IMR-90 (cell line): ENCODE data around the gene TGFBR1. TPM values are rescaled to one million over a fixed set of nuclear protein-coding genes. Genes with fewer than 3 reads are reported as not detected.

Source experiments
- ATAC-seq: fragments of 200-7000 bp; cut with Tn5 transposase; 2 replicates; pipeline ENCODE4 v1.9.1; 2020; ENCODE audit warnings: low read depth, mild to moderate bottlenecking, moderate library complexity
- BruUV-seq: library from RNA; stranded (reverse); fragments of 400-500 nt; replicated peaks from 2 replicates; lab custom pipeline; 2021; lab: Mats Ljungman, UMichigan
- CTCF ChIA-PET: fragments of 300-600 bp; formaldehyde crosslinking; extraction: SDS; loops from one replicate; lab custom pipeline; 2021; ENCODE audit warnings: antibody characterized with exemption; lab: Yijun Ruan, JAX
- POLR2A ChIA-PET: fragments of 300-600 bp; sonication (Branson Sonifier 250); formaldehyde crosslinking; loops from one replicate; lab custom pipeline; 2022; ENCODE audit warnings: antibody characterized with exemption; ENCODE audit not compliant: unreplicated experiment; lab: Charles Lee
- DNase-seq: peaks from one replicate; pipeline ENCODE4 v3.0.0; 2013
- H2AFZ ChIP-seq: replicated peaks from 2 replicates; pipeline ENCODE3; 2013; ENCODE audit warnings: low read length, mild to moderate bottlenecking; ENCODE audit not compliant: poor library complexity
- H2AK5ac ChIP-seq: 2 replicates; pipeline ENCODE4 v1.6.1; 2013; ENCODE audit warnings: low read depth, low read length, inconsistent platforms
- H2AK9ac ChIP-seq: replicated peaks from 2 replicates; pipeline ENCODE3; 2013; ENCODE audit warnings: mild to moderate bottlenecking, low read depth, low read length, moderate library complexity; ENCODE audit not compliant: poor library complexity
- H2BK120ac ChIP-seq: 2 replicates; pipeline ENCODE4 v1.6.1; 2013; ENCODE audit warnings: low read depth, low read length, inconsistent platforms
- H2BK15ac ChIP-seq: 3 replicates; pipeline ENCODE4 v1.6.1; 2013; ENCODE audit warnings: low read depth, low read length, inconsistent platforms
- H2BK20ac ChIP-seq: 2 replicates; pipeline ENCODE4 v1.6.1; 2013; ENCODE audit warnings: low read depth, mild to moderate bottlenecking, inconsistent platforms, low read length, moderate library complexity
- H2BK5ac ChIP-seq: 2 replicates; pipeline ENCODE4 v1.6.1; 2013; ENCODE audit warnings: mild to moderate bottlenecking, low read depth, low read length, inconsistent platforms; ENCODE audit not compliant: poor library complexity, severe bottlenecking
- H3K14ac ChIP-seq: replicated peaks from 2 replicates; pipeline ENCODE4 v1.6.1; 2013; ENCODE audit warnings: low read depth, low read length, inconsistent platforms
- H3K18ac ChIP-seq: 2 replicates; pipeline ENCODE4 v1.6.1; 2013; ENCODE audit warnings: low read depth, low read length, control low read depth
- H3K23ac ChIP-seq: 2 replicates; pipeline ENCODE4 v1.6.1; 2013; ENCODE audit warnings: low read depth, low read length, inconsistent platforms
- H3K27ac ChIP-seq: 2 replicates; pipeline ENCODE4 v1.5.1; 2013; ENCODE audit warnings: mild to moderate bottlenecking, control low read depth, low read length; ENCODE audit not compliant: insufficient read depth
- H3K27me3 ChIP-seq: 2 replicates; pipeline ENCODE4 v1.6.1; 2013; ENCODE audit warnings: low read length; ENCODE audit not compliant: control insufficient read depth, insufficient read depth
- H3K36me3 ChIP-seq: 2 replicates; pipeline ENCODE4 v1.6.1; 2013; ENCODE audit warnings: low read length, mixed read lengths; ENCODE audit not compliant: control insufficient read depth, insufficient read depth
- H3K4ac ChIP-seq: 2 replicates; pipeline ENCODE4 v1.6.1; 2013; ENCODE audit warnings: low read depth, low read length, inconsistent platforms
- H3K4me1 ChIP-seq: 2 replicates; pipeline ENCODE4 v1.6.1; 2013; ENCODE audit warnings: low read length, mixed read lengths; ENCODE audit not compliant: control insufficient read depth, insufficient read depth
- H3K4me2 ChIP-seq: 2 replicates; pipeline ENCODE4 v1.6.1; 2013; ENCODE audit warnings: low read depth, mild to moderate bottlenecking, control low read depth, low read length, moderate library complexity
- H3K4me3 ChIP-seq: 2 replicates; pipeline ENCODE4 v1.5.1; 2013; ENCODE audit warnings: low read depth, mild to moderate bottlenecking, control low read depth, low read length, moderate library complexity; ENCODE audit not compliant: insufficient read depth
- H3K56ac ChIP-seq: 2 replicates; pipeline ENCODE4 v1.6.1; 2013; ENCODE audit warnings: low read length, inconsistent platforms; ENCODE audit not compliant: insufficient read depth; ENCODE audit errors: extremely low read depth
- H3K79me1 ChIP-seq, 2 experiments: 2 replicates each; pipeline ENCODE4 v1.6.1; 2013; ENCODE audit warnings: low read length in 2 of 2, inconsistent platforms in 1 of 2, low read depth in 1 of 2
- H3K9ac ChIP-seq: 2 replicates; pipeline ENCODE4 v1.6.1; 2013; ENCODE audit warnings: low read depth, low read length, control low read depth
- H3K9me1 ChIP-seq: 2 replicates; pipeline ENCODE4 v1.6.1; 2013; ENCODE audit warnings: low read length, inconsistent platforms; ENCODE audit not compliant: insufficient read depth
- H3K9me3 ChIP-seq: 2 replicates; pipeline ENCODE4 v1.6.1; 2013; ENCODE audit warnings: low read length; ENCODE audit not compliant: control insufficient read depth, insufficient read depth
- H4K20me1 ChIP-seq: 2 replicates; pipeline ENCODE4 v1.6.1; 2013; ENCODE audit warnings: low read length, inconsistent platforms; ENCODE audit not compliant: insufficient read depth
- H4K5ac ChIP-seq: 2 replicates; pipeline ENCODE4 v1.6.1; 2013; ENCODE audit warnings: mild to moderate bottlenecking, low read depth, low read length, control low read depth
- H4K8ac ChIP-seq, 2 experiments: 2 replicates each; pipeline ENCODE4 v1.6.1; 2013; ENCODE audit warnings: low read depth in 2 of 2, low read length in 2 of 2, control low read depth in 1 of 2, inconsistent platforms in 1 of 2
- H4K91ac ChIP-seq: 2 replicates; pipeline ENCODE4 v1.6.1; 2013; ENCODE audit warnings: low read depth, low read length, inconsistent platforms; ENCODE audit not compliant: insufficient read depth
- BHLHE40 ChIP-seq: fragments of 150-350 bp; IDR thresholded peaks from 2 replicates; pipeline ENCODE4 v1.6.1; 2016; ENCODE audit warnings: mild to moderate bottlenecking, low read depth, low read length
- CEBPB ChIP-seq: IDR thresholded peaks from 2 replicates; pipeline ENCODE4 v1.6.1; 2012; ENCODE audit warnings: low read depth, low read length, improper control_type of control experiment
- CHD1 ChIP-seq: IDR thresholded peaks from 2 replicates; pipeline ENCODE4 v1.6.1; 2012; ENCODE audit warnings: low read depth, low read length, improper control_type of control experiment
- FOS ChIP-seq: fragments of 150-350 bp; IDR thresholded peaks from 2 replicates; pipeline ENCODE4 v1.6.1; 2016; ENCODE audit warnings: low read depth, low read length
- MAFK ChIP-seq: IDR thresholded peaks from 2 replicates; pipeline ENCODE4 v1.6.1; 2012; ENCODE audit warnings: low read depth, low read length, improper control_type of control experiment
- MAZ ChIP-seq: IDR thresholded peaks from 2 replicates; pipeline ENCODE4 v1.6.1; 2012; ENCODE audit warnings: low read depth, mild to moderate bottlenecking, low read length, improper control_type of control experiment, moderate library complexity, borderline replicate concordance
- MXI1 ChIP-seq: IDR thresholded peaks from 2 replicates; pipeline ENCODE4 v1.6.1; 2012; ENCODE audit warnings: low read depth, mild to moderate bottlenecking, low read length, moderate library complexity, borderline replicate concordance
- NFE2L2 ChIP-seq: fragments of 150-350 bp; IDR thresholded peaks from 2 replicates; pipeline ENCODE4 v1.6.1; 2016; ENCODE audit warnings: low read depth, mild to moderate bottlenecking, low read length
- RAD21 ChIP-seq: IDR thresholded peaks from 2 replicates; pipeline ENCODE4 v1.6.1; 2012; ENCODE audit warnings: low read length, improper control_type of control experiment
- RCOR1 ChIP-seq: IDR thresholded peaks from 2 replicates; pipeline ENCODE4 v1.6.1; 2012; ENCODE audit warnings: mild to moderate bottlenecking, low read length, improper control_type of control experiment; ENCODE audit not compliant: insufficient replicate concordance
- RFX5 ChIP-seq: IDR thresholded peaks from 2 replicates; pipeline ENCODE4 v1.8.0; 2012; ENCODE audit warnings: low read depth, mild to moderate bottlenecking, low read length, moderate library complexity
- SMC3 ChIP-seq: fragments of 150-350 bp; IDR thresholded peaks from 2 replicates; pipeline ENCODE4 v1.6.1; 2016; ENCODE audit warnings: low read depth, mild to moderate bottlenecking, antibody characterized with exemption, low read length, moderate library complexity
- dilution Hi-C: fragments of 300-500 bp; cut with HindIII; formaldehyde crosslinking; loops from one replicate; pipeline ENCODE4 v1.14.3; 2018; ENCODE audit warnings: low sequenced_read_pairs; ENCODE audit not compliant: unreplicated experiment
- in situ Hi-C: fragments of 300-500 bp; cut with MboI; formaldehyde crosslinking; loops from 3 replicates; pipeline ENCODE4 v1.14.3; 2019; ENCODE audit warnings: low sequenced_read_pairs, inconsistent platforms, mixed read lengths
- intact Hi-C: fragments of 100-400 bp; cut with micrococcal nuclease; formaldehyde crosslinking; loops from 2 replicates; pipeline ENCODE4 v1.10.0; 2022
- polyA plus RNA-seq, 3 experiments: library from polyadenylated mRNA; depleted of rRNA; stranded (reverse); fragments of >200 nt; gene quantifications; 2 replicates each; pipeline ENCODE4 v1.2.3, GENCODE V29; 2012; ENCODE audit warnings: low replicate concordance in 1 of 3
- total RNA-seq: library from RNA; depleted of rRNA; stranded (reverse); fragments of >200 nt; gene quantifications from 2 replicates; pipeline ENCODE4 v1.2.3, GENCODE V29; 2012
- TF ChIP-seq, protein P1 (sequence below): conservative IDR thresholded peaks from 2 replicates; pipeline ENCODE4 v1.5.1; 2012; ENCODE audit warnings: mild to moderate bottlenecking, low read depth, low read length, improper control_type of control experiment
- TF ChIP-seq, protein P2 (sequence below): fragments of 150-350 bp; IDR thresholded peaks from 2 replicates; pipeline ENCODE4 v1.6.1; 2017; ENCODE audit warnings: mild to moderate bottlenecking, antibody characterized with exemption, low read length, low read depth
- TF ChIP-seq, protein P3 (sequence below): fragments of 150-350 bp; IDR thresholded peaks from 2 replicates; pipeline ENCODE4 v1.6.1; 2016; ENCODE audit warnings: low read depth, mild to moderate bottlenecking, low read length, moderate library complexity, borderline replicate concordance

TGFBR1 gene
- total and polyA plus RNA-seq, 2 of the 4 experiments (the other 2 are of a cell fraction): 15.1 to 75.3 TPM

DNA sequence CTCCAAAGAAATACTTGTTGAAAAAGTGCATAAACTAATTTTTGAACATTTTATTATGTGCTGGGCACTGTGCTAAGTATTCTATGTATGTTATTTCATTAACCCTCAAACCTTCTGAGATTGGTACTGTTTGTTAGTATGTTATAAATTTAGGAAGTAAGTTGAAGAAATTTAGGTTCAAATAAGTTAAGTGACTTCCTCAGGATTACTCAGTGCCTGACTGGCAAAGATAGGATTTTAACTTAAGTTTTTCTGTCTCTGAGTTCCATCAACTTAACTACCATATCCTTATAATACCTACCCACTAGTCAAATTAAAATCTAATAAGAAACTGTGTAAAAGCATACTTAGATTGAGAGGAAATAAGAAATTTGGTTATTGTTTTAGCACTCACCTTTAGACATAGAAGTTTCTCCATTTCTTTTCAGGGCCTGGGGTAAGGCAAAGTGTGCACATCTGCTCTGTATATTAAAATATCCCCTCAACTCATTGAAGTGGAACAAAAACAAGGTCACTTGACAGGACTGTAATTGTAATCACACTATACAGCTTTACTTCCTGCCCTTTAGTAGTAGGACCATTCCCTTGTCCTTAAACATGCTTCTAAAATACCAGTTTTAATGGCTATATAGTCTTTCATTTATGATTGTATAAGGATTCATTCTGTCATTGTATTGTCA, 15.2 kb downstream of the TGFBR1 start:
- no peaks in the 10 kb centered on the region for H3K9me3 ChIP-seq
- H3K4me2 ChIP-seq: no peak overlapping the region; the same call in 1 of the 2 replicates
- H4K8ac ChIP-seq: no peak overlapping the region
- no peak overlapping the region for H4K5ac ChIP-seq
- H3K27ac ChIP-seq: no peak overlapping the region
- peaks cover 18 to 62% of the 10 kb centered on the region in 2 experiments for H3K79me1 ChIP-seq
- BruUV-seq: no TSS peak
- H3K4ac ChIP-seq: no peak overlapping the region
- no peak overlapping the region for H3K14ac ChIP-seq
- H3K23ac ChIP-seq: no peak overlapping the region
- ATAC-seq: no peak
- H2BK120ac ChIP-seq: no peak overlapping the region
- no peak overlapping the region for H2AK5ac ChIP-seq
- ChIA-PET CTCF (no interaction called here), POLR2A (no interaction called here)
- peaks cover 4% of the 10 kb centered on the region for H3K36me3 ChIP-seq
- H2AFZ ChIP-seq: no peak overlapping the region
- peaks cover 6% of the 10 kb centered on the region for H3K4me1 ChIP-seq
- H3K9me1 ChIP-seq: peaks cover 7% of the 10 kb centered on the region
- H3K4me3 ChIP-seq: no peak overlapping the region
- H2BK15ac ChIP-seq: no peak overlapping the region
- no peak for DNase-seq
- no peaks in the 10 kb centered on the region for H3K27me3 ChIP-seq
- intact Hi-C loops (no loop called here), dilution Hi-C loops (no loop called here), in situ Hi-C loops (no loop called here)
- no peak overlapping the region for H2AK9ac ChIP-seq
- H2BK20ac ChIP-seq: no peak overlapping the region
- peaks cover 74% of the 10 kb centered on the region for H4K20me1 ChIP-seq
- no peak overlapping the region for H4K91ac ChIP-seq
- TF ChIP-seq RAD21 (no peak), CHD1 (no peak), FOS (no peak), MAFK (no peak), BHLHE40 (no peak), MAZ (no peak), MXI1 (no peak), CEBPB (no peak), RCOR1 (no peak), RFX5 (no peak), NFE2L2 (no peak), SMC3 (no peak)
- TF ChIP-seq, protein P1, sequence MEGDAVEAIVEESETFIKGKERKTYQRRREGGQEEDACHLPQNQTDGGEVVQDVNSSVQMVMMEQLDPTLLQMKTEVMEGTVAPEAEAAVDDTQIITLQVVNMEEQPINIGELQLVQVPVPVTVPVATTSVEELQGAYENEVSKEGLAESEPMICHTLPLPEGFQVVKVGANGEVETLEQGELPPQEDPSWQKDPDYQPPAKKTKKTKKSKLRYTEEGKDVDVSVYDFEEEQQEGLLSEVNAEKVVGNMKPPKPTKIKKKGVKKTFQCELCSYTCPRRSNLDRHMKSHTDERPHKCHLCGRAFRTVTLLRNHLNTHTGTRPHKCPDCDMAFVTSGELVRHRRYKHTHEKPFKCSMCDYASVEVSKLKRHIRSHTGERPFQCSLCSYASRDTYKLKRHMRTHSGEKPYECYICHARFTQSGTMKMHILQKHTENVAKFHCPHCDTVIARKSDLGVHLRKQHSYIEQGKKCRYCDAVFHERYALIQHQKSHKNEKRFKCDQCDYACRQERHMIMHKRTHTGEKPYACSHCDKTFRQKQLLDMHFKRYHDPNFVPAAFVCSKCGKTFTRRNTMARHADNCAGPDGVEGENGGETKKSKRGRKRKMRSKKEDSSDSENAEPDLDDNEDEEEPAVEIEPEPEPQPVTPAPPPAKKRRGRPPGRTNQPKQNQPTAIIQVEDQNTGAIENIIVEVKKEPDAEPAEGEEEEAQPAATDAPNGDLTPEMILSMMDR: no peak
- TF ChIP-seq, protein P2, sequence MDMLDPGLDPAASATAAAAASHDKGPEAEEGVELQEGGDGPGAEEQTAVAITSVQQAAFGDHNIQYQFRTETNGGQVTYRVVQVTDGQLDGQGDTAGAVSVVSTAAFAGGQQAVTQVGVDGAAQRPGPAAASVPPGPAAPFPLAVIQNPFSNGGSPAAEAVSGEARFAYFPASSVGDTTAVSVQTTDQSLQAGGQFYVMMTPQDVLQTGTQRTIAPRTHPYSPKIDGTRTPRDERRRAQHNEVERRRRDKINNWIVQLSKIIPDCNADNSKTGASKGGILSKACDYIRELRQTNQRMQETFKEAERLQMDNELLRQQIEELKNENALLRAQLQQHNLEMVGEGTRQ: no peak
- TF ChIP-seq, protein P3, sequence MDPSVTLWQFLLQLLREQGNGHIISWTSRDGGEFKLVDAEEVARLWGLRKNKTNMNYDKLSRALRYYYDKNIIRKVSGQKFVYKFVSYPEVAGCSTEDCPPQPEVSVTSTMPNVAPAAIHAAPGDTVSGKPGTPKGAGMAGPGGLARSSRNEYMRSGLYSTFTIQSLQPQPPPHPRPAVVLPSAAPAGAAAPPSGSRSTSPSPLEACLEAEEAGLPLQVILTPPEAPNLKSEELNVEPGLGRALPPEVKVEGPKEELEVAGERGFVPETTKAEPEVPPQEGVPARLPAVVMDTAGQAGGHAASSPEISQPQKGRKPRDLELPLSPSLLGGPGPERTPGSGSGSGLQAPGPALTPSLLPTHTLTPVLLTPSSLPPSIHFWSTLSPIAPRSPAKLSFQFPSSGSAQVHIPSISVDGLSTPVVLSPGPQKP: no peak
- H2BK5ac ChIP-seq: no peak overlapping the region
- no peak overlapping the region for H3K56ac ChIP-seq
- no peak overlapping the region for H3K18ac ChIP-seq
- H3K9ac ChIP-seq: no peak overlapping the region
